Hepatocyte (in vitro differentiated cells): ENCODE measurements around the gene USP50. TPM values are rescaled to one million over a fixed set of nuclear protein-coding genes. Genes with fewer than 3 reads are reported as not detected.
"Not testable (repeated sequence)": the region's sequence is repeated elsewhere in the genome, so short reads cannot be mapped to it uniquely, and the experiment has no call there.

ENCODE experiments used
- DNase-seq: peaks from one replicate; pipeline ENCODE4 v3.0.0-alpha.2; 2016; ENCODE audit warnings: low spot score
- H2AFZ ChIP-seq: fragments of 200-600 bp; sonication (generic); 2 replicates; pipeline ENCODE4 v1.6.0; 2016; ENCODE audit warnings: antibody characterized with exemption, mild to moderate bottlenecking
- H3K27ac ChIP-seq: fragments of 200-600 bp; sonication (generic); 2 replicates; pipeline ENCODE4 v1.5.1; 2016; ENCODE audit warnings: mild to moderate bottlenecking
- H3K27me3 ChIP-seq: fragments of 200-600 bp; sonication (generic); 2 replicates; pipeline ENCODE4 v1.6.1; 2016
- H3K36me3 ChIP-seq: fragments of 200-600 bp; sonication (generic); replicated peaks from 2 replicates; pipeline ENCODE4 v1.5.1; 2016; ENCODE audit warnings: low read depth; ENCODE audit not compliant: insufficient read depth
- H3K4me1 ChIP-seq: fragments of 200-600 bp; sonication (generic); 2 replicates; pipeline ENCODE4 v1.5.1; 2016; ENCODE audit warnings: mild to moderate bottlenecking, moderate library complexity; ENCODE audit not compliant: insufficient read depth
- H3K4me2 ChIP-seq: fragments of 200-600 bp; sonication (generic); 2 replicates; pipeline ENCODE4 v1.6.0; 2016
- H3K4me3 ChIP-seq: fragments of 200-600 bp; sonication (generic); 2 replicates; pipeline ENCODE4 v1.5.1; 2016; ENCODE audit warnings: mild to moderate bottlenecking
- H3K79me2 ChIP-seq: fragments of 200-600 bp; sonication (generic); 2 replicates; pipeline ENCODE4 v1.6.0; 2017; ENCODE audit warnings: mild to moderate bottlenecking
- H3K9me2 ChIP-seq: fragments of 200-600 bp; sonication (generic); replicated peaks from 2 replicates; pipeline ENCODE4 v1.6.0; 2017; ENCODE audit warnings: mild to moderate bottlenecking; ENCODE audit not compliant: insufficient read depth
- H3K9me3 ChIP-seq: fragments of 200-600 bp; sonication (generic); 2 replicates; pipeline ENCODE4 v1.5.1; 2016; ENCODE audit warnings: low read depth, mild to moderate bottlenecking
- H4K20me1 ChIP-seq: fragments of 200-600 bp; sonication (generic); 2 replicates; pipeline ENCODE4 v1.6.0; 2016; ENCODE audit warnings: mild to moderate bottlenecking; ENCODE audit not compliant: insufficient read depth, poor library complexity, severe bottlenecking
- EZH2 ChIP-seq: fragments of 200-600 bp; sonication (generic); IDR thresholded peaks from 2 replicates; pipeline ENCODE4 v1.6.1; 2016; ENCODE audit warnings: antibody characterized with exemption, mild to moderate bottlenecking, borderline replicate concordance
- EZH2phosphoT487 ChIP-seq: fragments of 200-600 bp; sonication (generic); IDR thresholded peaks from one replicate; pipeline ENCODE4 v1.6.1; 2018; ENCODE audit warnings: antibody characterized with exemption, mild to moderate bottlenecking, low read depth, moderate library complexity; ENCODE audit not compliant: unreplicated experiment, severe bottlenecking
- WGBS: methylation state at CpG from one replicate; pipeline ENCODE4 v1.1.6; 2016; ENCODE audit warnings: low lambda C conversion rate; ENCODE audit errors: missing lambda C conversion rate; 5-methylcytosine and 5-hydroxymethylcytosine counted together
- polyA plus RNA-seq: library from polyadenylated mRNA; unstranded; fragments of >200 nt; fragmentation: Nextera tagmentation; extraction: Ambion mirVana; gene quantifications from 2 replicates; pipeline ENCODE4 v1.2.1, GENCODE V29; 2016
- total RNA-seq: library from RNA; depleted of rRNA; stranded (reverse); fragments of >200 nt; gene quantifications from 2 replicates; pipeline ENCODE4 v1.2.3, GENCODE V29; 2014
- TF ChIP-seq, protein P1 (sequence below): fragments of 200-600 bp; sonication (generic); IDR thresholded peaks from 2 replicates; pipeline ENCODE4 v1.5.1; 2016; ENCODE audit warnings: antibody characterized with exemption, mild to moderate bottlenecking; ENCODE audit not compliant: poor library complexity

The USP50 gene
- total and polyA plus RNA-seq, 2 experiments from 2014 or later = 0.74 TPM; not detected in 1

GRCh38 chr15:50519740-50520425 is 26.6 kb downstream of the USP50 start:
- Histone ChIP-seq H3K9me3 (no peaks in the 10 kb centered on the region), H2AFZ (no peak overlapping the region), H3K9me2 (no peaks in the 10 kb centered on the region), H3K27ac (no peak overlapping the region), H3K4me2 (no peak overlapping the region), H4K20me1 (no peaks in the 10 kb centered on the region), H3K27me3 (no peaks in the 10 kb centered on the region), H3K79me2 (no peaks in the 10 kb centered on the region), H3K36me3 (no peaks in the 10 kb centered on the region), H3K4me1 (no peaks in the 10 kb centered on the region), H3K4me3 (no peak overlapping the region)
- TF ChIP-seq EZH2phosphoT487 (no peak), EZH2 (no peak)
- TF ChIP-seq, protein P1, sequence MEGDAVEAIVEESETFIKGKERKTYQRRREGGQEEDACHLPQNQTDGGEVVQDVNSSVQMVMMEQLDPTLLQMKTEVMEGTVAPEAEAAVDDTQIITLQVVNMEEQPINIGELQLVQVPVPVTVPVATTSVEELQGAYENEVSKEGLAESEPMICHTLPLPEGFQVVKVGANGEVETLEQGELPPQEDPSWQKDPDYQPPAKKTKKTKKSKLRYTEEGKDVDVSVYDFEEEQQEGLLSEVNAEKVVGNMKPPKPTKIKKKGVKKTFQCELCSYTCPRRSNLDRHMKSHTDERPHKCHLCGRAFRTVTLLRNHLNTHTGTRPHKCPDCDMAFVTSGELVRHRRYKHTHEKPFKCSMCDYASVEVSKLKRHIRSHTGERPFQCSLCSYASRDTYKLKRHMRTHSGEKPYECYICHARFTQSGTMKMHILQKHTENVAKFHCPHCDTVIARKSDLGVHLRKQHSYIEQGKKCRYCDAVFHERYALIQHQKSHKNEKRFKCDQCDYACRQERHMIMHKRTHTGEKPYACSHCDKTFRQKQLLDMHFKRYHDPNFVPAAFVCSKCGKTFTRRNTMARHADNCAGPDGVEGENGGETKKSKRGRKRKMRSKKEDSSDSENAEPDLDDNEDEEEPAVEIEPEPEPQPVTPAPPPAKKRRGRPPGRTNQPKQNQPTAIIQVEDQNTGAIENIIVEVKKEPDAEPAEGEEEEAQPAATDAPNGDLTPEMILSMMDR = no peak
- no peak for DNase-seq
- 89% methylated on average over 7 of the region's 7 CpGs for WGBS

DNA sequence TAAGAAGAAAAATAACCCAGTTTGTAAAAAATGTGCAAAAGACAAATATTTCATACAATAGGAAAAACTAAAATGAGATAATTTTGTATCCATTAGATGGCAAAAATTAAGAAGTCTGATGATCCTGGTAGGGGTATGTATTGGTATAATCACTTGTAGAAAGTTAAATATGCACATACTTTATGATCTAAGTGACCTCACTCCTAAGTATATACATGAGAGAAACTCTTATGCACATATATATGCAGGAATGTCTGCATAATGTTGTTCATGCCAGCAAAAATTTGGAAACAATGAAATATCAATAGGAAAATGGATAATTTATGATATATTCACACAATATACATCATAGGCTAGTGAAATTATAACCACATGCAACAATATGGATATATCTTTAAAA is 33.5 kb downstream of the USP50 start:
- no peak overlapping the region for H3K27ac ChIP-seq
- H3K9me3 ChIP-seq = no peaks in the 10 kb centered on the region
- H2AFZ ChIP-seq = no peak overlapping the region
- no peak overlapping the region for H3K4me2 ChIP-seq
- H4K20me1 ChIP-seq = no peaks in the 10 kb centered on the region
- H3K27me3 ChIP-seq = no peaks in the 10 kb centered on the region
- DNase-seq = no peak
- H3K9me2 ChIP-seq = no peaks in the 10 kb centered on the region
- no peaks in the 10 kb centered on the region for H3K79me2 ChIP-seq
- H3K36me3 ChIP-seq = no peaks in the 10 kb centered on the region
- no peak overlapping the region for H3K4me3 ChIP-seq
- TF ChIP-seq EZH2phosphoT487 = no peak
- no peak for TF ChIP-seq EZH2
- TF ChIP-seq, protein P1 = no peak
- H3K4me1 ChIP-seq = no peaks in the 10 kb centered on the region

GRCh38 chr15:50506121-50506520 is 40.3 kb downstream of the USP50 start:
- Histone ChIP-seq H3K4me3 (no peak overlapping the region), H3K27ac (no peak overlapping the region), H3K4me1 (no peaks in the 10 kb centered on the region), H2AFZ (no peak overlapping the region), H3K27me3 (no peaks in the 10 kb centered on the region), H3K36me3 (no peaks in the 10 kb centered on the region), H4K20me1 (no peaks in the 10 kb centered on the region), H3K9me3 (no peaks in the 10 kb centered on the region), H3K79me2 (no peaks in the 10 kb centered on the region), H3K4me2 (no peak overlapping the region), H3K9me2 (no peaks in the 10 kb centered on the region)
- no peak for TF ChIP-seq EZH2
- TF ChIP-seq EZH2phosphoT487 = no peak
- TF ChIP-seq, protein P1 = no peak
- DNase-seq = peak; percentile 4
- 70% methylated on average over 8 of the region's 8 CpGs for WGBS

GRCh38 chr15:50505656-50506055 is 40.8 kb downstream of the USP50 start:
- H3K27me3 ChIP-seq, H3K4me2 ChIP-seq, H3K4me3 ChIP-seq, H3K9me3 ChIP-seq, H3K79me2 ChIP-seq, H2AFZ ChIP-seq, H3K27ac ChIP-seq, H4K20me1 ChIP-seq, H3K9me2 ChIP-seq, H3K4me1 ChIP-seq, H3K36me3 ChIP-seq, DNase-seq: not testable (repeated sequence)
- WGBS = 79% methylated on average over 2 of the region's 2 CpGs
